ENCODE data around the gene DHX15.

GRCh38 chr4:24574236-24574635 lies 10.1 kb downstream of the DHX15 start:
- TF ChIP-seq ELF4 (IDR thresholded peaks at IDR 0.05) (no peak), FOXA1 (IDR thresholded peaks at IDR 0.05) (no peak), SP1 (IDR thresholded peaks at IDR 0.05) (no peak), ARNT (IDR thresholded peaks at IDR 0.05) (no peak), FOXM1 (IDR thresholded peaks at IDR 0.05; ENCODE audit: borderline replicate concordance) (no peak), TARDBP (IDR thresholded peaks at IDR 0.05) (no peak), CTBP1 (IDR thresholded peaks at IDR 0.05; ENCODE audit: borderline replicate concordance) (no peak), BHLHE40 (IDR thresholded peaks at IDR 0.05; ENCODE audit: borderline replicate concordance) (no peak), SUZ12 (IDR thresholded peaks at IDR 0.05) (no peak), PKNOX1 (IDR thresholded peaks at IDR 0.05) (no peak), FOXK2 (IDR thresholded peaks at IDR 0.05) (no peak), ZNF384 (IDR thresholded peaks at IDR 0.05) (no peak; the same call in 1 of the 2 replicates)
